Dedifferentiated amniotic fluid mesenchymal stem cell (primary cell): ENCODE data around the gene NXN.
"Not testable (repeated sequence)": the region's sequence is repeated elsewhere in the genome, so short reads cannot be mapped to it uniquely, and the experiment has no call there.

ENCODE experiments used
- DNase-seq: peaks from one replicate; pipeline ENCODE4 v3.0.0-alpha.2; 2016; ENCODE audit errors: extremely low spot score

NXN gene

GRCh38 chr17:773467-774312 lies 205.9 kb downstream of the NXN start:
- no peak for DNase-seq

DNA sequence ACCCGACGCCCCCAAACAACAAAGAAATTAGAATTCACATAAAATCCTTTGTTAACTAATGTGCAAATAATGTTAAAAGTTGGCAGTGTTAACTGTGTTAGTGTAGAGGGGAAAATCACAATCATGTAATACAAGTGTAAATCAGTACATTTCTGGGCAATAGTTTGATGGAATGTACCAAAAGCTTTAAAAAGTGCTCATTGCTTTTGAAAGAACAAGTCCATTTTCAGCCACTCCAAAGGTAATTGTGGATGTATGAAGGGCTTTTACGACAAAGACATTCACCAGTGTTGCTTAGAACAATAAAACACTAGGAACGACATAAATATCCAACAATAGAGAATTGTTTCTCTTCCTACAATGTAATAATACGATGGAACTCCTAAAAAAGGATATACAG lies 206.6 kb downstream of the NXN start:
- DNase-seq: no peak

GRCh38 chr17:767076-767475 lies 212.5 kb downstream of the NXN start:
- no peak for DNase-seq

DNA sequence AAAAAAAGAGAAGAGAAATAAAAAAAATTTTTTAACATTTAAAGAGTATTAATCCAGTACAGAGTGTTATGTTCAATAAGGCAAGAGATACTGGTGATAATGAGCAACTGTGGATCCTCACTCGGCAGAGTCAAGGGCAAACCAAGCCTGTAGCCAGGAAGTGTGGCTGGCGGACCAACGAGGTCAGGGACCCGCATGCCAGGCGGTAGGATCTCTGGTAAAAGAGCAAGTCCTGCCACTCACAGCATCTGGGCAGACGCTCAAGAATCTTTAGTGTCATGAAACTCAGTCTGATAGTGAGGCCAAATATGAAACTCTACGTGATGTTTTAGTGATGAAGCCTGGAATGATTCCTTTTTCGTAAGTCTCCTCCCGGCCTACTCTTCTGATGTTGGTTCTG lies 219.2 kb downstream of the NXN start:
- DNase-seq: no peak

DNA sequence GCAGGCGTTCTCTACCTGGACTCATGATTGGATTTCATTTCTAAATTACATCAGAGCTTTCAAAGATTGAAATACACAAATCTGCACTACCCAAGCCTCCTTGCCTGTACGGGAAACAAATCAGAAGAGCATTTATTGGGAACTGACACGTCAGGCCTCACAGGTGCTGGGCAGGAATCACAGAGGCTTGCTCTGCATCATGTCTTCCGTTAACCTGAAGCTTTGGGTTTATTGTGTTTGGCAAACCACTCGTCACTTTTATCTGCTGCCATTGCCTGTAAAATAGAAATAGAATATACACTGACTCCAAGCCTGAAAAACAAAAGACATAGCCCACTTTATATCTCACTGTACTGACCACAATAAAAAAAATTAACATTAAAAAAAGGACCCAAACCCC lies 219.6 kb downstream of the NXN start:
- DNase-seq: no peak

GRCh38 chr17:756010-756567 lies 223.5 kb downstream of the NXN start:
- DNase-seq: not testable (repeated sequence)

DNA sequence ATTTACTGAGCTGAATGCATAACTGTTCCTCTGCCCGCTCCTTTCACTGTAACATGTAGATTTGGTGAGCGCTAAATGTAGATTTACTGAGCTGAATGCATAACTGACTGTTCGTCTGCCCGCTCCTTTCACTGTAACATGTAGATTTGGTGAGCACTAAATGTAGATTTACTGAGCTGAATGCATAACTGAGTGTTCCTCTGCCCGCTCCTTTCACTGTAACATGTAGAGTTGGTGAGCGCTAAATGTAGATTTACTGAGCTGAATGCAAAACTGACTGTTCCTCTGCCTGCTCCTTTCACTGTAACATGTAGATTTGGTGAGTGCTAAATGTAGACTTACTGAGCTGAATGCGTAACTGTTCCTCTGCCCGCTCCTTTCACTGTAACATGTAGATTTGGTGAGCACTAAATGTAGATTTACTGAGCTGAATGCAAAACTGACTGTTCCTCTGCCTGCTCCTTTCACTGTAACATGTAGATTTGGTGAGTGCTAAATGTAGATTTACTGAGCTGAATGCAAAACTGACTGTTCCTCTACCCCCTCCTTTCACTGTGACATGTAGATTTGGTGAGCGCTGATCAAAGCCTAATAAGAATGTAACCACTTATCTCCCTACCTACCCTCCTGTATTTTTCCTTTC lies 224.1 kb downstream of the NXN start:
- not testable (repeated sequence) for DNase-seq

- no peak for DNase-seq
These were observed 226.2 kb downstream of the NXN start for GRCh38 chr17:753418-753817.

DNA sequence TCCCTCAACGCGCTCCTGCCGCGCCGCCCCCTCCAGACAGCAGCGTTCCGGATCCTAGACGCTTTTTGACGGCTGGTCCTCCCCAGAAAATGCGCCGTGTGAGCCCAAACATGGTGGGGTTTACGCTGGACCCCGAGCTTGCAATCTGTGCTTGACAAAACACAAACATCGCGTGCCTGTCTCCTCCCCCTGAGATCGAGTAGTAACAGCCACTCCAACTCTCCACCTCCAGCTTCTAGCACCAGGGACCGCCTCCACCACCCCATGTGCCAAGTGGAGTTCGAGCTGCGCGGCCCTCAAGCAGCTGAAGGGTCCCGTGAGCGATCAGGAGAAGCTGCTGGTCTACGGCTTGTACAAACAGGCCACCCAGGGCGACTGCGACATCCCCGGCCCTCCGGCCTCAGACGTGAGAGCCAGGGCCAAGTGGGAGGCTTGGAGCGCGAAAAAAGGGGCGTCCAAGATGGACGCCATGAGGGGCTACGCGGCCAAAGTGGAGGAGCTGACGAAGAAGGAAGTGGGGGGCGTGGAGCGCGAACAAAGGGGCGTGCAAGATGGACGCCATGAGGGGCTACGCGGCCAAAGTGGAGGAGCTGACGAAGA lies 226.9 kb downstream of the NXN start:
- no peak for DNase-seq

GRCh38 chr17:752002-752619 lies 227.5 kb downstream of the NXN start, which contains the start of gene GEMIN4:
TSS of gene GEMIN4 (minus strand) at chr17:752264. CDS start at chr17:752142, 122 bp downstream.
- DNase-seq: peak; percentile 79

DNA sequence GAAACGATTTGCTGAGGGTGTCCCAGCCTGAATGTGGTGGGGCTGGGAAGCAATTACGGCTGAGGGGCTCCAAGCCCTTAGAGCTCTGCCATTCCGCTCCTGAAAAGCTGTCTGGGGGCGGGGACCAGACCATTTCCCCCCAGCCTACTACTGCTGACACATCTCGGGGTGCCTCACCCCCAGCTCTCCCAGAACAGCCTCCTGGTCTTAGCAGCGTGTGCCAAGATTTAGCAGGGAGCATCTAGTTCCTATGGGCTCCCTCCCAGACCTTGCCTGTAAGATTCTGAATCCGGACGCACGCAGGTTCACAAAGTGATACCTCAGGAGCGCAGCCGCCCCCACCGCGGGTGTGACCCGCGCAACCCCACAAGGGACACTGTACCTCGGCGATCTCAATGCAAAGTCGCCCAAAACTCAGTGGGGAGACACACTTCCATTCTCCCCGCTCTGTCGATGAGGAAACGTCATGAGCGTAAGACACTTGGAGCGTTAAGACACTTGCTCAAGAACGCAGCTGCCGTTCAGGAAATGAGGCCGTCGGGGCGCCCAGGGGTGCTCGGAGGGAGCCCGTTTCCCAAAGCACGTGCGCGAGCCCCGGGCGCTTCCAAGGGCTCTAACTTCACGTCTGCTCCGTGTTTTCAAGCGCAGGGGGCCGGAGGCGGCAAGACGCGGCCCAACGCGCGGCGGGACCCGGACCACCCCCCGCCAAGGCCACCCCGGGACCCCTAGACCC lies 228.1 kb downstream of the NXN start:
- DNase-seq: peak; percentile 24

DNA sequence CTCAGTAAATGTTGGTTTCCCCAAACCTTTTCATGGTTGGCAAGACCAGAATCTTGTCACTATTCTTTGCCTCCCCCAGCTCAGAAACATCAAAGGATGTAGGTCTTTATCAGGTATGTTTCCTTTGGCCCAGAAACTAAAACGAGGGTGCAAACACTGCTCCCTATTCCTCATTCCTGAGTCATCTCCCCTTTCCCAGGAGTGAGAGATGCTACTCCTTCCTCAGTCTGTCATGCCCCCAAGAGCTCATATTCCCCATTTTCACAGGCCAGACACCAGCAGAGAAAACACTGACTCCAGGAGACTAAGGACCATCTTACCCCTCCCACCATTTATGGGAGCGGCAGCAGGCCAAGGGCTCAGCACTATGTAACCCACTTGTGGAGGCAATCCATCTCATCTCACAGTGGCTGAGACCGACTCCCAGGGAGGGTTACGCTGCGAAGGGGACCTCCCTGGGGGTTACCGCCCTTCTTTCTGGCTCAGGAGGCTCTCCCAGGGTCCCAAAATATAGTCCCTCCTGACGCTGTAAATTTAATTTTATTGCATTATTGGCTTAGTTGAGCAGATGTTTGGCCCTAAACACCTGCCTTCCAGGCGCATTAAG lies 229.0 kb downstream of the NXN start:
- DNase-seq: no peak

DNA sequence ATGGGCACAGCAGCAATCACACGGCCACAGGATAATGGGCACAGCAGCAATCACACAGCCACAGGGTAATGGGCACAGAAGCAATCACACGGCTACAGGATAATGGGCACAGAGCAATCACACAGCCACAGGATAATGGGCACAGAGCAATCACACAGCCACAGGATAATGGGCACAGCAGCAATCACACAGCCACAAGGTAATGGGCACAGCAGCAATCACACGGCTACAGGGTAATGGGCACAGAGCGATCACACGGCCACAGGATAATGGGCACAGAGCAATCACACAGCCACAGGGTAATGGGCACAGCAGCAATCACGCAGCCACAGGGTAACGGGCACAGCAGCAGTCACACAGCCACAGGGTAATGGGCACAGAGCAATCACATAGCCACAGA lies 230.2 kb downstream of the NXN start:
- DNase-seq: not testable (repeated sequence)
